GM18867 (cell line): ENCODE results near the gene THSD4.

Experiments
- ATAC-seq: cut with Tn5 transposase; IDR thresholded peaks from one replicate; pipeline ENCODE4 v1.9.1; 2021; ENCODE audit warnings: mild to moderate bottlenecking, moderate library complexity; ENCODE audit not compliant: unreplicated experiment

Gene THSD4

GRCh38 chr15:71632576-71633195 lies 517.4 kb downstream of the THSD4 start:
- ATAC-seq, result no peak

DNA sequence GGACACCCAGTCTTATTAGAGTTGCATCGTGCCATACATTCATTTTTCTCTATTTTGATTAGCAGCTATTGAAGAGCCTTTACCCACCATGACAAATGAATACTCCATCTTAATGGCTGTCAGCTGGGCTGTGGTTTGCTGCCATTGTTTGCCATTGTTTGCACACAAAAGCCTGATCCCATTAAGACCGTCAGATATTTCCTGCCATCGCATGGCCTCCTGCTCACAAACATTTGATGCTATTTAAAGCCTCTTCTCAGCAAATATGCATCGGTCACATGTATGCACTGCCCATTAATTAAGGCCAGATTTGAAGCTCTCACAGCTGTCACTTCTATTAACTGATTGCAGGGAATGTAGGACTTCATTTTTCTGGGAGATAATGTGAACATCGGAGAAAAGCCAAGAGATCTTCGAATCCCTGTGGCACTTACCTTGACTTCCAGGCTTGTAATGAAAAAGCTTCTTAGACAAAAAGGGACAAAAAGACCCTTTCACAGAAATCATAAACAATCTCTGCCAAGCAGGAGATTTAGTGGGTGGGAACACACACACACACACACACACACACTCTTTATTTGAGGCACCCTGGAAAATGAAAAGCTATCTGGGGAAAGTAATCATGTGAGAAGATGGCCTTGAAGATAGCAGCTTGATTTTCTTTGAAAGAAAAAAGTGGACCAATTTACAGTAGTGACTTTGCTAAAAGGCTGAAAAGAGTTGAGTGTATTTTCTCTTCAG lies 519.7 kb downstream of the THSD4 start:
- ATAC-seq, result no peak

DNA sequence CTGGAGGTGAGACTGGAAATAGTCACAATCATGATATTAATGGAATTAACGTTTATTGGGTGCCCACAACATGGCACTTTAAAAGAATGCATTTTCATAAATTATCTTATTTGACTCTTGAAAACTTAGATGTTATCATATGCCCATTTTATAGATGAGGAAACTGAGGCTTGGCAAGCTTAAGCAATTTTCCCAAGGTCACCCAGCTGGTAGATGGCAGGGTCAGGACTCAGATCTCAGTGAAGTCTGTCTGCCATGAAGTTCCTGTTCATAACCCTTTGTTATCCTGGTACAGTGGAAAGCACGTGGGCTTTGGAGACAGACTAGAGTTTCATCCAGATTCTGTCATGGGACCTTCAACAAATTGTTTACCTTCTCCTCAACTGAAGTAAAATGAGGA lies 520.5 kb downstream of the THSD4 start:
- ATAC-seq, result no peak

DNA sequence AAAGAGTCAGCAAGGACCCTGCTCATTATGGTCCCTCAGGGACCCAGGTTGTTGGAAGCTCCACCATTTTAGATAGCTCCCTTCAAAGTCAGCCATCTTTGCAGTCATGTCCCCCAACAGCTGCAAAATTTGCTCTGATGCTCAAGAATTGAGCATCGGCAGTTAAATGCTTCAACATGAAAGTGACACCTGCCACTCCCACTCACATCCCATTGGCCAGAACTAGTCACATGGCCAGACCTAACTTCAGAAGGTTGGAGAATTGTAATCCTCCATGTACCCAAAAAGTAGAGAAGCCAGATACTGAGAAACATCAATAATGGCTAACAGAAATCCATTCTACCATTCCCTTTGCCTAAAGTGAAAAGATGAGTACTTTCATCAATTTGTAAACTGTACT lies 523.6 kb downstream of the THSD4 start:
- ATAC-seq, result no peak

GRCh38 chr15:71639471-71639870 lies 524.2 kb downstream of the THSD4 start:
- no peak for ATAC-seq

DNA sequence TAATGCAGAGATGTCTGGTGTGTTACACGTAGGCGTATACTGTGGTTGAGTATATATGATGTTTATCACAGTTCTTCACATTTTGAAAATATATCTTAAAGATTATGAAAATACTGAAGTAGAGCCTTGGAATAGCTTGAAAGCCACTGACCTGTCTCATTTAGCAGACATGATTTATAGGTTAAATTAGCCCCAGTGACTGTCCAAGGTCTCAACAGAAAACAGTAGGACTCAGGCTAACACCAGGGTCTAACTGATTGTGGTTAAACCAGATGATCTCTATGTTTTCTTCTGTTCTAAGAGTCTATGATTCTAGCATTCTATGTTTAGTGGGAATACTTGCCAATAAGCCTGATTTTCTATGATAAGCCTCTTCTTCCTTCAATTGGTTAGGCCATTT lies 528.6 kb downstream of the THSD4 start:
- no peak for ATAC-seq

- ATAC-seq, result no peak
Measured at GRCh38 chr15:71646767-71647486, 531.7 kb downstream of the THSD4 start.

GRCh38 chr15:71647487-71647808 lies 532.2 kb downstream of the THSD4 start:
- ATAC-seq, result no peak

GRCh38 chr15:71648095-71648494 lies 532.8 kb downstream of the THSD4 start:
- ATAC-seq, result no peak

GRCh38 chr15:71649894-71650293 lies 534.6 kb downstream of the THSD4 start:
- ATAC-seq, result no peak

DNA sequence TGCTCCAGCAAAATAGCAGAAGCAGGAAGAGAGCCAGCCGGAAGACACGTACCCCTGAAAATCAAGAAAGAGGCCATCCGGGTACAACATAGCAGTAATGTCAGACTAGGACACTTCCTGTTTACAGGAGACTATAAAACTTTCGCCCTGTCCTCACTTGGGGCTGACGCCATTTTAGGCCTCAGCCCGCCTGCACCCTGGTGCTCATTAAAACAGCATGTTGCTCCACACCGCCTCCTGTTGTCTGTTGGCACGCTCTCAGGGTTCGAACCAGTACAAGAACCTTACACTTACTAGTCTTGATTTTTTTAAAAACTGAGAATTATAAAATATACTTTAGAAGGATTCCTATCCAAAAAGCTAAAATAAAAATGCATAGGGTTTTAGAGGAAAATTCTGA lies 535.3 kb downstream of the THSD4 start:
- no peak for ATAC-seq

DNA sequence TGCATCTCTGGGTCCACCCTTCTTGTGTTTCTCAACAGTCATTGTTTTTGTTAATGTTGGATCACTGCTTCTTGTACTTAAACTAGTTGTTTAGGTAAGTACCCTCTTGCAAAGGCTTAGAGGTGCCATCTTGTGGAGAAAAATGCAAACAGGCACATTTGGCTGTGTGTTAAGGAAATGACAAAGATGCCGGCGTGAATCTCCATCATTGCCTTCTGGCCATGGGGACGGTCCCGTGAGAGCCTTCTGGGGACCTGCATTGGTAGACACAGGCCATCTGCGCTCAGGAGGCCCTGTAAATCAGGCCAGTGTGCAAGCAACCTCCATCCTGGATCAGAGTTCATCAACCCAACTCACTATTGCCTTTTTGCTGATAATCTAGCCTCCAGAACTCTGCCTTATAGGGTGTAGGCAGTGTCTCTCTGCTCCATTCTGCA lies 536.5 kb downstream of the THSD4 start:
- no peak for ATAC-seq

DNA sequence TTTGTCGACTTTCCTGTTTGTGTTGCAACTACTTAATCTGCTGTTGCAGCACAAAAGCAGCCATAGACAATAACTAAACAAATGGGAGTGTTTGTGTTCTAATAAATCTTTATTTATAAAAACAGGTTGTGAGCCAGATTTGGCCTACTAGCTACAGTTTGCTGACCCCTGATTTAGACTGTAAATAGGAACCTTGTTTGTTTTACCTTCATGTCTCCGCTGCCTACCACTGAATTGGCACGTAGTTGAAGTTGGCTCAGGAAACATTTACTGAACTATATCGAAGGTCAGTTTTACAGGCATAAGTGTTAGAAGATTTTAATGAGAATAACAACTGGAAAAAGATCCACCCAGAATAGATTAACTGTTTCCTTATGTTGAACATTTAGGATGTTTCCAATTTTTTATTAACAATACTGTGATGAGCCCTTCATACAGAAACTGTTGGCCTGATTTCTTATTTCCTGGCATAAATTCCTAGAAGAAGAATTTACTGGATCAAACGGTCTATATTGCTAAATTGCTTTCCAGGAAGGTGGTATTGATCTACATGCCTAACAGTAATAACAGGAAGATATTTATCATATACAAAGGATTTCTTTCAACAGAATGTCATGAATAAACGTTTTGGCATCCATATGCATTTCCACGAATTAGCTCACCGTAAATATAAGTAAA lies 538.9 kb downstream of the THSD4 start:
- ATAC-seq, result no peak

DNA sequence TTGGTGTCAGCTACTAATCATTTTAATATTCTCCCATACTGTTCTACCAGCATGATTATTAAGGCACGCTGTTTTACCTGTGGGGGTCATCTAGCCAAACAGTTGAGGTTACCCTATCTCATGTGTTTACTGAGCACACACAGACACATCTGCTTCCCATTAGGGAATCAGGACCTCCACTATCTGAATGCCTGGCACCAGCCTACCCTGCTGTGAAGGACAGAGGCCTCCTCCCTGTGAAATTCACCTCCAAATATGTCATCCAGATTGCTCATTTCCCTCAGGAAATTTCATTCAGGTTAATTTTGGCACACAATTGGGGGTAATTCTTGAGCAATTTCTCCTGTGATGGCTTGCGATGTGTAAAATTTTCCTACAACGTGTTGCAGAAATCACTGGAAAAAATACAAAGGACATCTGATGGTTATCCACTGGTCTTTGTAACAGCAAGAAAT lies 539.5 kb downstream of the THSD4 start:
- ATAC-seq, result no peak

DNA sequence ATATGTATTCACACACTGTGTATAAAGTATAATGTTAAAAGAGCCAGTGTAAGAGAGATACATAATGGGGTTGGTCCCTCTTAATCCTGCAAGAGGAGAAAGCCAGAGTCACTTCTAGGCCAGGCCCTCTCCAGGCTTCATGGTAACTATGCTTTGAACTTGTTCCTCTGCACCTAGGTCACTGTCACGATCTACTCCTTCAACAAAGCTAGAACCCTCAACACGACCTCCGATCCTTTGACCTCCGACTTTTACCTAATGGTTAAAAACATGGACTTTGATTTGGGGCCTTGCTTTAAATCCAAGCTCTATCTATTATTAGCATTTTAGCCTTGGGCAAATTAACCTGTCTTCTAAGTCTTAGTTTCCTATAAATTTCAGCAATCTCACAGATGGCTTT lies 541.2 kb downstream of the THSD4 start:
- ATAC-seq, result no peak

DNA sequence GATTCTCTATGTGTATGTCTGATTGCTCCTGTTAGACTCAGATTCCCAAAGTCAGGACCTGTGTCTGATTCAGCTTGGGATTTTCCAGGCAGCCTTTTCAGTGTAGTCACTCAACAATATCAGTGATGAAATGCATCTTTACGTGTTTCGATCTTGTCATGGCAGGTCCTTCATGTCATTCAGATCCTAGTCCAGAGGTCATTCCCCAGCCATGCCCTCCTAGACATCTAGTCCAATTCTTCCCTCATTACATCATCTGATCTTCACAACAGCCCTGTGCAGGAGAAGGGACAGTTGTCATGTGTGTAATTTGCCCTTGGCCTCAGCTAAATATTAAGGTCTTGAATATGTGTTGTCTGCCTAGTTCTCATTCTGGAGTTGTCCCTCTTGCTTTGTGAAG lies 541.9 kb downstream of the THSD4 start:
- no peak for ATAC-seq

DNA sequence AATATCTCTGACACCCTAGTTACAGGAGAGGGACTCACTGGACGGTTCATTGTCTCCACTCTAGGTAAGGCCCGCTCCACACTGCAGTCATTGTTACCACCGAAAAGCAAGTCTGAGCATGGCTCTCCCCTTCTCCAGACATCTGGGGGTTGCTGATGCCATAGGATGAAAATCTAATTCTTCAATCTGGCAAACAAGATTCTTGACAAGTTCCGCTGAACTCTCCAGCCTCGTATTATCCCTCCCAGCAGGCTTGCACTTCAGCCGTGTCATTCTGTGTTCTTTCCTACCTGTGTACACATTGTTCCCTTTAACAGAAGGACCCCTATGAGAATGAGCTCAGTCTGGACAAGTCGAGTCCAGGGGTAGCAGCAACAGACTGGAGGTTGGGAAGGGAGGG lies 542.8 kb downstream of the THSD4 start:
- ATAC-seq, result no peak

DNA sequence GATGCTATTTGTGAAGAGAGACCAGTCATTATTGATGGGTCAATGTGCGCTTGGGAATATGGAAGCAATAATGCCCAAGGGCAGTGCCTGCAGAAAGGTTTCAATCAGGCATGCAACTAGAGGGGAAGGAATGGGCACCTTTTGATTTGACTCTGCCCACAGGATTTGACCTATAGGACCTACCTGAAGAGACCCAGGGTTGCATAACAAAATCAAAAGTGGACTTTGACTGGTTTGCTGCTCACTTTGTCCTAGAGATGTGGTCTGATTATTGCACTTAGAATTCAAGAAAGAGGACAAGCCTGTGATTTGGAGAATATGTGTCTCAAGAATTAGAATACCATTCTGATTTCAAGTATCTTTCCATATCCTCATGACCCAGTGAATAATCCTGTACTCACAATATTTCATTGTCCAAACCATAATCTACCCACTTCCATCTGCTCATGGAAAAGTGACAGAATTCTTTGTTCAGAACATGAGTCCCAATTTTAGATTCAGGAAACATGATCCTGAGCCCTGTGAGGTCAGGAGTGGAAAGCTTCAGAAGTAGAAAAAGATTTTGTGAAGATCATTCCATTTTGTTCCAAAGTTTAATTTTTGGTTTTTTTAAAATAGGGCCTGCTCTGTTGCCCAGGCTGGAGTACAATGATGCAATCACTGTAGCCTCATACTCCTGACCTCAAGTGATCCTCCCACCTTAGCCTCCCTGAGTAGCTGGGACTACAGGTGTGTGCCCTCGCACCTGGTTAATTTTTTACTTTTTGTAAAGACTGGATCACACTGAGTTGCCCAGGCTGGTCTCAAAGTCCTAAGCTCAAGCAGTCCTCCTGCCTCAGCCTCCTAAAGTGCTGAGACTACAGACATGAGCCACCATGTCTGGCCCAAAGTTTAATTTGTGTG lies 543.8 kb downstream of the THSD4 start:
- no peak for ATAC-seq

GRCh38 chr15:71659730-71660067 lies 544.4 kb downstream of the THSD4 start:
- ATAC-seq, result no peak

- no peak for ATAC-seq
Measured at GRCh38 chr15:71660501-71660900, 545.2 kb downstream of the THSD4 start.

- ATAC-seq, result no peak
Measured at GRCh38 chr15:71662306-71662705, 547.0 kb downstream of the THSD4 start.
